Measurements from ENCODE around the gene TSPAN3. TPM values are rescaled to one million over a fixed set of nuclear protein-coding genes. Genes with fewer than 3 reads are reported as not detected.

The TSPAN3 gene
- total and polyA plus RNA-seq, 2 donors (not counting 3 experiments of a cell fraction or from before 2014, with no cell fraction given) = 215 to 606 TPM

- CTCF ChIA-PET = interaction anchor here (1.0 to 2.2 kb wide), 4 partner anchors 15 to 446 kb away, joined by 3 to 7 read pairs (median 4); no protein-coding TSS in a partner anchor
- intact Hi-C loops (cut with micrococcal nuclease) (no loop called here), dilution Hi-C loops (cut with MboI; ENCODE audit: extremely low pct_ligation_motif_present, low sequenced_read_pairs) (no loop called here)
- no peak overlapping the region for H2AFZ ChIP-seq (ENCODE audit: low read depth, low read length)
- H3K36me3 ChIP-seq (ENCODE audit: control insufficient read depth in 2 of 2, extremely low read depth in 1 of 2, insufficient read depth in 2 of 2, low read length in 2 of 2) = no peaks in the 10 kb centered on the region
- H4K20me1 ChIP-seq (replicated peaks; ENCODE audit: control insufficient read depth, extremely low read depth, insufficient read depth, low read length) = no peaks in the 10 kb centered on the region
- H3K9me3 ChIP-seq (replicated peaks; ENCODE audit: control insufficient read depth, insufficient read depth, low read length) = no peaks in the 10 kb centered on the region
- no peak overlapping the region for H3K9ac ChIP-seq (replicated peaks; ENCODE audit: extremely low read depth, insufficient read depth, low read length)
- H3K27ac ChIP-seq (ENCODE audit: insufficient read depth, low read depth, low read length) = no peak overlapping the region
- TF ChIP-seq CTCF (IDR thresholded peaks at IDR 0.05; ENCODE audit: extremely low read depth in 1 of 2, insufficient read depth in 1 of 2, low read depth in 1 of 2, low read length in 2 of 2) (no peak), JUN (IDR thresholded peaks at IDR 0.05; ENCODE audit: borderline replicate concordance, insufficient read depth, insufficient read length, low read depth) (no peak), FOS (IDR thresholded peaks at IDR 0.05; ENCODE audit: borderline replicate concordance, insufficient read depth, low read length) (no peak), POLR2AphosphoS5 (IDR thresholded peaks at IDR 0.05; ENCODE audit: insufficient read depth, low read depth, low read length) (no peak), EZH2 (IDR thresholded peaks at IDR 0.05; ENCODE audit: borderline replicate concordance, low read depth, low read length, severe bottlenecking) (no peak), MAX (IDR thresholded peaks at IDR 0.05; ENCODE audit: insufficient read depth, insufficient read length) (no peak), MYC (IDR thresholded peaks at IDR 0.05; ENCODE audit: low read depth, low read length) (no peak), POLR2A (IDR thresholded peaks at IDR 0.05; ENCODE audit: low read depth, low read length) (no peak), GATA2 (IDR thresholded peaks at IDR 0.05; ENCODE audit: insufficient read depth, insufficient read length, low read depth, low read length) (no peak)
- no TSS peak for BruUV-seq (replicated peaks)
- POLR2A ChIA-PET = no interaction called here
- no peak for FAIRE-seq
- no peaks in the 10 kb centered on the region for H3K9me1 ChIP-seq (replicated peaks; ENCODE audit: control insufficient read depth, extremely low read depth, insufficient read depth, low read length)
- no peak overlapping the region for H3K4me2 ChIP-seq (ENCODE audit: insufficient read depth, low read length)
- no peaks in the 10 kb centered on the region for H3K4me1 ChIP-seq (ENCODE audit: control insufficient read depth, extremely low read depth, insufficient read depth, low read length)
- H3K4me3 ChIP-seq (replicated peaks in 1 of 3; ENCODE audit: insufficient read depth in 1 of 3, low read depth in 1 of 3, low read length in 3 of 3) = no peak overlapping the region
- no peak for DNase-seq (ENCODE audit: low read depth, low spot score)
- no peaks in the 10 kb centered on the region for H3K27me3 ChIP-seq (ENCODE audit: control insufficient read depth in 2 of 2, insufficient read depth in 2 of 2, low read length in 2 of 2)
- no peaks in the 10 kb centered on the region for H3K79me2 ChIP-seq (ENCODE audit: control insufficient read depth, insufficient read depth, low read length)
Measured at GRCh38 chr15:77097248-77097721, 26.4 kb upstream of the TSPAN3 start.

All from endothelial cell of umbilical vein (primary cell).